OCI-LY1 (cell line): ENCODE measurements around the gene OGA.

Experiments
- H2AFZ ChIP-seq: fragments of 200-600 bp; sonication (generic), shearing (Covaris generic); 2 replicates; pipeline ENCODE4 v1.6.0; 2014; ENCODE audit warnings: antibody characterized with exemption, mild to moderate bottlenecking, low read length
- H3F3A ChIP-seq: fragments of 200-600 bp; sonication (generic), shearing (Covaris generic); 2 replicates; pipeline ENCODE4 v1.6.0; 2014; ENCODE audit warnings: mild to moderate bottlenecking, antibody characterized with exemption, low read length, moderate library complexity; ENCODE audit not compliant: insufficient read depth
- H3K27ac ChIP-seq: fragments of 200-600 bp; sonication (generic); 2 replicates; pipeline ENCODE4 v1.5.1; 2014; ENCODE audit warnings: low read length, mixed run types, mild to moderate bottlenecking, low read depth; ENCODE audit not compliant: poor library complexity, severe bottlenecking
- H3K27me3 ChIP-seq: fragments of 200-600 bp; sonication (generic); 2 replicates; pipeline ENCODE4 v1.6.0; 2014; ENCODE audit warnings: antibody characterized with exemption, mild to moderate bottlenecking, low read length, moderate library complexity; ENCODE audit not compliant: insufficient read depth
- H3K36me3 ChIP-seq: fragments of 200-600 bp; sonication (generic); 2 replicates; pipeline ENCODE4 v1.6.1; 2014; ENCODE audit warnings: mild to moderate bottlenecking, antibody characterized with exemption, low read length, moderate library complexity, mixed read lengths; ENCODE audit not compliant: insufficient read depth
- H3K4me1 ChIP-seq: fragments of 200-600 bp; sonication (generic); 2 replicates; pipeline ENCODE4 v1.5.1; 2014; ENCODE audit warnings: mild to moderate bottlenecking, low read length, moderate library complexity; ENCODE audit not compliant: insufficient read depth, severe bottlenecking
- H3K4me2 ChIP-seq: fragments of 200-600 bp; sonication (generic), shearing (Covaris generic); 2 replicates; pipeline ENCODE4 v1.6.1; 2014; ENCODE audit warnings: low read length
- H3K4me3 ChIP-seq: fragments of 200-600 bp; sonication (generic); 2 replicates; pipeline ENCODE4 v1.5.1; 2014; ENCODE audit warnings: low read length, low read depth, mild to moderate bottlenecking, mixed read lengths; ENCODE audit not compliant: poor library complexity, severe bottlenecking
- H3K79me2 ChIP-seq: fragments of 200-600 bp; shearing (Covaris generic); 2 replicates; pipeline ENCODE4 v1.6.1; 2016; ENCODE audit warnings: mixed run types, low read length, mixed read lengths; ENCODE audit not compliant: insufficient read depth
- H3K9ac ChIP-seq: fragments of 200-600 bp; sonication (generic), shearing (Covaris generic); 2 replicates; pipeline ENCODE4 v1.6.1; 2014; ENCODE audit warnings: mild to moderate bottlenecking, low read length, mixed read lengths
- H3K9me2 ChIP-seq: fragments of 200-600 bp; sonication (generic), shearing (Covaris generic); 2 replicates; pipeline ENCODE4 v1.6.1; 2014; ENCODE audit warnings: low read depth, mild to moderate bottlenecking, low read length, mixed read lengths
- H3K9me3 ChIP-seq: fragments of 200-600 bp; shearing (Covaris generic); 2 replicates; pipeline ENCODE4 v1.6.1; 2014; ENCODE audit warnings: low read length, mixed read lengths
- H4K20me1 ChIP-seq: fragments of 200-600 bp; sonication (generic), shearing (Covaris generic); 2 replicates; pipeline ENCODE4 v1.6.0; 2016; ENCODE audit warnings: mild to moderate bottlenecking, low read length; ENCODE audit not compliant: insufficient read depth
- EZH2 ChIP-seq: fragments of 200-600 bp; sonication (generic), shearing (Covaris generic); IDR thresholded peaks from 2 replicates; pipeline ENCODE4 v1.8.0; 2017; ENCODE audit warnings: borderline replicate concordance, mixed run types, mild to moderate bottlenecking, antibody characterized with exemption, low read length, moderate library complexity, mixed read lengths
- TF ChIP-seq, protein P1 (sequence below): fragments of 200-600 bp; sonication (generic), shearing (Covaris generic); IDR thresholded peaks from 2 replicates; pipeline ENCODE4 v1.5.1; 2017; ENCODE audit warnings: mild to moderate bottlenecking, antibody characterized with exemption, low read length, moderate library complexity, mixed read lengths

The OGA gene

GRCh38 chr10:101858723-101859500 is 40.7 kb upstream of the OGA start:
- no peaks in the 10 kb centered on the region for H3K9me2 ChIP-seq
- H3K79me2 ChIP-seq, result no peaks in the 10 kb centered on the region
- no peaks in the 10 kb centered on the region for H3K27me3 ChIP-seq
- H2AFZ ChIP-seq, result no peak overlapping the region
- H3K4me2 ChIP-seq, result no peak overlapping the region
- H3K9ac ChIP-seq, result no peak overlapping the region
- no peak for TF ChIP-seq EZH2
- TF ChIP-seq, protein P1, sequence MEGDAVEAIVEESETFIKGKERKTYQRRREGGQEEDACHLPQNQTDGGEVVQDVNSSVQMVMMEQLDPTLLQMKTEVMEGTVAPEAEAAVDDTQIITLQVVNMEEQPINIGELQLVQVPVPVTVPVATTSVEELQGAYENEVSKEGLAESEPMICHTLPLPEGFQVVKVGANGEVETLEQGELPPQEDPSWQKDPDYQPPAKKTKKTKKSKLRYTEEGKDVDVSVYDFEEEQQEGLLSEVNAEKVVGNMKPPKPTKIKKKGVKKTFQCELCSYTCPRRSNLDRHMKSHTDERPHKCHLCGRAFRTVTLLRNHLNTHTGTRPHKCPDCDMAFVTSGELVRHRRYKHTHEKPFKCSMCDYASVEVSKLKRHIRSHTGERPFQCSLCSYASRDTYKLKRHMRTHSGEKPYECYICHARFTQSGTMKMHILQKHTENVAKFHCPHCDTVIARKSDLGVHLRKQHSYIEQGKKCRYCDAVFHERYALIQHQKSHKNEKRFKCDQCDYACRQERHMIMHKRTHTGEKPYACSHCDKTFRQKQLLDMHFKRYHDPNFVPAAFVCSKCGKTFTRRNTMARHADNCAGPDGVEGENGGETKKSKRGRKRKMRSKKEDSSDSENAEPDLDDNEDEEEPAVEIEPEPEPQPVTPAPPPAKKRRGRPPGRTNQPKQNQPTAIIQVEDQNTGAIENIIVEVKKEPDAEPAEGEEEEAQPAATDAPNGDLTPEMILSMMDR, result no peak
- H3K9me3 ChIP-seq, result no peaks in the 10 kb centered on the region
- no peak overlapping the region for H3K27ac ChIP-seq
- no peaks in the 10 kb centered on the region for H4K20me1 ChIP-seq
- peaks cover 14% of the 10 kb centered on the region for H3K4me1 ChIP-seq
- no peaks in the 10 kb centered on the region for H3F3A ChIP-seq
- H3K4me3 ChIP-seq, result no peak overlapping the region
- H3K36me3 ChIP-seq, result no peaks in the 10 kb centered on the region

DNA sequence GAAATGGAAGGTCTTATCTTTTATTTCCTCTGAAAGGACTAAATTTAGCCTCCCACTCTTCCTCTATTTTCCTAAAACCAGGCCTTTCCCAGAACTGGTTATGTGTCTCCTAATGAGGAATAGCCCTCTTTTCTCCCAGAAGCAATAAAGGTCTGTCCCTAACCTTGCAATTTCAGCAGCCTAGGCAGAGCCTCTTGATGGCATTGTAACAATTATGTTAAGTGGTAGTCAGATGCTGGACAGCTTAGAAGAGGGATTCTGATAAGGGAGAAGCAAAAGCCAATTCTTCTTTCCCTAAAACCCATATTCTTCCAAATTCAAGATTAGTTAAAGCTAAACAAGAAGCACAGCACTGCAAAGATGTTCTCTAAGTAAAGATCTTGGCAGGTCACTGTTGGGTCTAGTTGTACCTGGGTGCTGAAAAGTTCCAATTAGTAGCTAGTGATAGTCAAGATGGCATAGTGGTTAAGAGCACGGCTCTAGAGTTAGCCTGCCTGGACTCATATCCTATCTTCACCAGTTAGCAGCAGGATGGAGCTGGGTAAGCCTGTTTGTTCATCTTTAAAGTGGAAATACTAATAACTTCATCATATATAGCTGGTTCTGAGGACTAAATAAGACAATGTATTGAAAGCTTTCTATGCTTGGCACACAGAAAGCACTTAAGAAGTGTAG is 39.7 kb upstream of the OGA start:
- no peak overlapping the region for H3K9ac ChIP-seq
- no peak overlapping the region for H3K4me2 ChIP-seq
- no peaks in the 10 kb centered on the region for H3K9me3 ChIP-seq
- H3F3A ChIP-seq, result no peaks in the 10 kb centered on the region
- H3K4me1 ChIP-seq, result peaks cover 14% of the 10 kb centered on the region
- no peaks in the 10 kb centered on the region for H3K36me3 ChIP-seq
- no peaks in the 10 kb centered on the region for H3K79me2 ChIP-seq
- H4K20me1 ChIP-seq, result no peaks in the 10 kb centered on the region
- H3K27ac ChIP-seq, result no peak overlapping the region
- H3K4me3 ChIP-seq, result no peak overlapping the region
- H2AFZ ChIP-seq, result no peak overlapping the region
- H3K9me2 ChIP-seq, result no peaks in the 10 kb centered on the region
- H3K27me3 ChIP-seq, result no peaks in the 10 kb centered on the region
- TF ChIP-seq EZH2, result no peak
- TF ChIP-seq, protein P1, result no peak

DNA sequence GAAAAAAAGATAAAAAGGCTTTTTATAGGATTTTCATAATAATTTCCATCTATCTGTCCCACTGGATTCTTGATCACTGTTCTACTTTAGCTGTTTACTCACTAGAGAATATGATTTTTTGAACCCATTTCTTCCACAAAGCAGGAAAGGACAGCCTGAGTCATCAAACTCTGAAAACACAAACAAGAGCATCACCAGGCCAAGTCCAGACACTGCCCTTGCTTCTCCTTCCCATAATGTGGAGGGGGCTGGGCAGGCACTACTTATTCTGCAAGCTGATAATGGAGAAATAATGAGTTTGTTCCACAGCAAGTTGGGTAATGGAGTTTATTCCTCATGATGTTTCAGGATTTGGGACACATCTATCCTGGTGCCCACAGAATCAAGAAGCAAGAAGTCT is 38.4 kb upstream of the OGA start:
- H3K4me2 ChIP-seq, result no peak overlapping the region
- H3K27ac ChIP-seq, result no peak overlapping the region
- no peaks in the 10 kb centered on the region for H3K79me2 ChIP-seq
- no peak overlapping the region for H2AFZ ChIP-seq
- no peak overlapping the region for H3K4me3 ChIP-seq
- H3K36me3 ChIP-seq, result no peaks in the 10 kb centered on the region
- H3K27me3 ChIP-seq, result no peaks in the 10 kb centered on the region
- no peaks in the 10 kb centered on the region for H4K20me1 ChIP-seq
- no peak for TF ChIP-seq EZH2
- H3K9me3 ChIP-seq, result no peaks in the 10 kb centered on the region
- H3K4me1 ChIP-seq, result peaks cover 14% of the 10 kb centered on the region
- no peak overlapping the region for H3K9ac ChIP-seq
- H3F3A ChIP-seq, result no peaks in the 10 kb centered on the region
- H3K9me2 ChIP-seq, result no peaks in the 10 kb centered on the region
